Common myeloid progenitor, CD34-positive (primary cell): Measurements from ENCODE around the gene PHYH.

Source experiments
- CTCF ChIA-PET: fragments of 350-600 bp; sonication (Branson Sonifier 250); formaldehyde crosslinking; loops from one replicate; lab custom pipeline; 2021; ENCODE audit warnings: antibody characterized with exemption; lab: Charles Lee
- POLR2A ChIA-PET: fragments of 350-600 bp; sonication (Branson Sonifier 250); formaldehyde crosslinking; loops from one replicate; lab custom pipeline; 2021; ENCODE audit warnings: antibody characterized with exemption; lab: Charles Lee
- DNase-seq, 3 donors: peaks; one replicate each; pipeline versions ENCODE4 v3.0.0 to v3.0.0-alpha.2; 2013
- H3K27ac ChIP-seq, 2 experiments: 1 replicate in 1 of 2; 2 replicates in 1 of 2; pipeline ENCODE4 v1.7.0; 2013; ENCODE audit warnings: inconsistent platforms in 2 of 2, low read length in 2 of 2, mild to moderate bottlenecking in 2 of 2, low read depth in 1 of 2, moderate library complexity in 1 of 2; ENCODE audit not compliant: severe bottlenecking in 2 of 2, insufficient read depth in 1 of 2, poor library complexity in 1 of 2
- H3K27me3 ChIP-seq, 5 experiments: replicated peaks in 2 of 5; 1 replicate in 3 of 5; 2 replicates in 2 of 5; pipeline versions ENCODE4 v1.6.1 to v1.7.0; 2013; ENCODE audit warnings: low read length in 4 of 5, mild to moderate bottlenecking in 2 of 5, moderate library complexity in 2 of 5, inconsistent platforms in 1 of 5; ENCODE audit not compliant: insufficient read depth in 5 of 5, control insufficient read depth in 4 of 5
- H3K36me3 ChIP-seq, 4 experiments: 1 replicate in 2 of 4; 2 replicates in 2 of 4; pipeline versions ENCODE4 v1.6.1 to v1.7.0; 2013; ENCODE audit warnings: low read length in 3 of 4, control low read depth in 1 of 4, mild to moderate bottlenecking in 1 of 4; ENCODE audit not compliant: control insufficient read depth in 4 of 4, insufficient read depth in 4 of 4
- H3K4me1 ChIP-seq, 4 experiments: 1 replicate in 3 of 4; 2 replicates in 1 of 4; pipeline versions ENCODE4 v1.6.1 to v1.7.1; 2013; ENCODE audit warnings: low read length in 3 of 4, mild to moderate bottlenecking in 3 of 4, control low read depth in 1 of 4, inconsistent platforms in 1 of 4, moderate library complexity in 1 of 4; ENCODE audit not compliant: control insufficient read depth in 4 of 4, insufficient read depth in 4 of 4; ENCODE audit errors: control extremely low read depth in 1 of 4
- H3K4me3 ChIP-seq, 7 experiments: 1 replicate in 4 of 7; 2 replicates in 3 of 7; pipeline versions ENCODE4 v1.5.1 to v1.7.0; 2013; ENCODE audit warnings: mild to moderate bottlenecking in 7 of 7, low read length in 6 of 7, moderate library complexity in 6 of 7, inconsistent platforms in 2 of 7, low read depth in 2 of 7, control low read depth in 1 of 7; ENCODE audit not compliant: insufficient read depth in 4 of 7, control insufficient read depth in 1 of 7; ENCODE audit errors: extremely low read depth in 1 of 7
- H3K9me3 ChIP-seq, 5 experiments: 1 replicate in 4 of 5; 2 replicates in 1 of 5; pipeline versions ENCODE4 v1.6.1 to v1.7.1; 2013; ENCODE audit warnings: low read length in 4 of 5, mild to moderate bottlenecking in 2 of 5, inconsistent platforms in 1 of 5, low read depth in 1 of 5, moderate library complexity in 1 of 5; ENCODE audit not compliant: control insufficient read depth in 4 of 5, insufficient read depth in 2 of 5; ENCODE audit errors: control extremely low read depth in 1 of 5
- WGBS: methylation state at CpG from one replicate; pipeline ENCODE4 v1.1.5; 2013; ENCODE audit not compliant: insufficient coverage; 5-methylcytosine and 5-hydroxymethylcytosine counted together

The PHYH gene

GRCh38 chr10:13310518-13311176 is 10.8 kb upstream of the PHYH start:
- ChIA-PET POLR2A (no interaction called here), CTCF (no interaction called here)
- Histone ChIP-seq H3K27ac (no peak overlapping the region), H3K9me3 (no peaks in the 10 kb centered on the region), H3K4me3 (no peak overlapping the region), H3K36me3 (peaks cover 0 to 2% (median 0%) of the 10 kb centered on the region in 4 experiments), H3K27me3 (no peaks in the 10 kb centered on the region), H3K4me1 (no peaks in the 10 kb centered on the region)
- 98% methylated on average over 6 of the region's 7 CpGs for WGBS
- no peak for DNase-seq

GRCh38 chr10:13309792-13310191 is 9.9 kb upstream of the PHYH start:
- Histone ChIP-seq H3K4me3 (no peak overlapping the region), H3K4me1 (no peaks in the 10 kb centered on the region), H3K9me3 (no peaks in the 10 kb centered on the region), H3K36me3 (peaks cover 0 to 2% (median 0%) of the 10 kb centered on the region in 4 experiments), H3K27me3 (no peaks in the 10 kb centered on the region), H3K27ac (no peak overlapping the region)
- ChIA-PET CTCF (no interaction called here), POLR2A (no interaction called here)
- no CpG with 5 or more reads among the region's 2 CpGs for whole genome bisulfite sequencing
- DNase-seq: no peak

GRCh38 chr10:13308096-13308495 is 8.2 kb upstream of the PHYH start:
- ChIA-PET POLR2A (no interaction called here), CTCF (interaction anchor here (1.0 kb wide), 1 partner anchor 13 kb away, joined by 4 read pairs; no protein-coding TSS in a partner anchor)
- Histone ChIP-seq H3K4me3 (no peak overlapping the region), H3K27me3 (no peaks in the 10 kb centered on the region), H3K4me1 (no peaks in the 10 kb centered on the region), H3K9me3 (no peaks in the 10 kb centered on the region), H3K27ac (no peak overlapping the region), H3K36me3 (peaks cover 0 to 2% (median 0%) of the 10 kb centered on the region in 4 experiments)
- no peak for DNase-seq
- 90% methylated on average over 4 of the region's 6 CpGs for WGBS

GRCh38 chr10:13306103-13306502 is 6.2 kb upstream of the PHYH start:
- WGBS: 84% methylated on average over 3 of the region's 6 CpGs
- peaks cover 3 to 14% (median 7%) of the 10 kb centered on the region in 4 experiments for H3K4me1 ChIP-seq
- H3K4me3 ChIP-seq: no peak overlapping the region
- no peaks in the 10 kb centered on the region for H3K27me3 ChIP-seq
- no peak overlapping the region for H3K27ac ChIP-seq
- ChIA-PET POLR2A (no interaction called here), CTCF (no interaction called here)
- H3K9me3 ChIP-seq: no peaks in the 10 kb centered on the region
- no peak for DNase-seq
- H3K36me3 ChIP-seq: peaks cover 0 to 2% (median 0%) of the 10 kb centered on the region in 4 experiments

- H3K9me3 ChIP-seq: no peaks in the 10 kb centered on the region
- peak overlapping the region in 5 of 7 experiments; percentile 8 to 93 (median 76) for H3K4me3 ChIP-seq
- POLR2A ChIA-PET: interaction anchor here (0.5 to 1.5 kb wide), 4 partner anchors 11 to 225 kb away, joined by 3 to 4 read pairs (median 3); no protein-coding TSS in a partner anchor
- WGBS: 79% methylated on average over 18 of the region's 23 CpGs
- CTCF ChIA-PET: interaction anchor here (0.9 to 3.7 kb wide), 12 partner anchors 10 to 178 kb away, joined by 3 to 12 read pairs (median 4); partner anchors contain the start of gene MCM10
- H3K36me3 ChIP-seq: peaks cover 0 to 2% (median 0%) of the 10 kb centered on the region in 4 experiments
- H3K4me1 ChIP-seq: peaks cover 3 to 31% (median 20%) of the 10 kb centered on the region in 4 experiments
- no peak overlapping the region for H3K27ac ChIP-seq
- no peaks in the 10 kb centered on the region for H3K27me3 ChIP-seq
- no peak for DNase-seq
Observed at GRCh38 chr10:13302821-13303555, 3.1 kb upstream of the PHYH start.

GRCh38 chr10:13298748-13299436 is 972 bp downstream of the PHYH start:
- no peaks in the 10 kb centered on the region for H3K9me3 ChIP-seq
- DNase-seq: peak in 2 of 3 donors; percentile 31 to 62
- H3K4me1 ChIP-seq: peaks cover 3 to 31% (median 20%) of the 10 kb centered on the region in 4 experiments
- POLR2A ChIA-PET: no interaction called here
- no peaks in the 10 kb centered on the region for H3K27me3 ChIP-seq
- CTCF ChIA-PET: interaction anchor here (1.4 kb wide), 1 partner anchor 91 kb away, joined by 3 read pairs; no protein-coding TSS in a partner anchor
- H3K27ac ChIP-seq: peak overlapping the region in 1 of 2 experiments; percentile 77
- H3K36me3 ChIP-seq: peaks cover 0 to 10% (median 0%) of the 10 kb centered on the region in 4 experiments
- H3K4me3 ChIP-seq: peak overlapping the region in 6 of 7 experiments; percentile 57 to 84 (median 74)
- 37% methylated on average over 12 of the region's 20 CpGs for WGBS
